Peyer's patch (tissue), 4 donors: Measurements from ENCODE around the gene GOLGA6D.

Experiments
- POLR2A ChIP-seq, 2 donors: fragments of 450-650 bp; IDR thresholded peaks; one replicate each; pipeline ENCODE4 v1.5.1; 2017; ENCODE audit warnings: antibody characterized with exemption in 2 of 2, mild to moderate bottlenecking in 2 of 2, moderate library complexity in 2 of 2
- TF ChIP-seq, protein P1 (sequence below), 6 experiments: fragments of 450-650 bp in 4 of 6; fragments of 200-600 bp in 2 of 6; sonication (generic) in 1 of 6; IDR thresholded peaks; one replicate each; pipeline ENCODE4 v1.5.1; 2017 to 2019; ENCODE audit warnings: antibody characterized with exemption in 6 of 6, mild to moderate bottlenecking in 3 of 6, moderate library complexity in 1 of 6

DNA sequence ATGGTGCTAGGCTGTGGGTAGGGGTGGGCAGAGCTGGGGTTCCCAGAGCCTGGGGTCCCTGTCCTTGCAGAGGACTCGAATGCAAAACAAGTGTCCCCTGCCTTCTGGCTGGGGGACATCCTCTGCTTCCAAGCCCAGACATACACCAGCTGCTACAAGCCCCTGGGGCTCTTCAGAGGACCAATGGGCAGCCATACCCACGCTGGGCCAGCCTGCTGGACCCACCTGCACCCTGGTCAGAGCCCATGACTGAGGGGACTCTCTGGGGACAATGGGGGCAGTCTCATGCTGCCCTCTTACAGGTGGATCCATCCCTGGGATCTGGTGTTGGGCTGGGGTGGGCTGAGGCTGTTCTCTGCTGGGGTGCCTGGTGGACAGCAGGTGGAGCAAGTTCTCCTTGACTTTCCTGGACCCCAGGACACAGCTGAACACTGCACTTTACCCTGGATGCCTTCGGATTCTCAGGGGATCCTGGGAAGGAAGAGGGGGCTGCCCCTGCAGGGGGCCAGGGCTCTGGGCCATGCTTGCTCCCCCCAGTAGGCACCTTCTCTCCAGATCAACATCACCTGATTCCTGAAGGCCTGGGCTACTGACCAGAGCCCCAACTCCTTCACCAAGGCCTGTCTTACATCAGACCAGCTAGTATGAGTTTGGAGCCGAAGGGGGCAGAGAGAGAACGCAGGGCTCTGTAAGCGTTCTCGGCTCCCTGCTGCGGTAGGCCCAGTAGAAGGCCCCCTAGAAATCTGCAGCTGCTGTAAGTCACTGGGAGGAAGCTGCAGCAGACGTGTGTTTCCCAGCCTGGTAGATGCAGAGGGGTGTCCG, 46.1 kb downstream of the GOLGA6D start:
- TF ChIP-seq, protein P1, sequence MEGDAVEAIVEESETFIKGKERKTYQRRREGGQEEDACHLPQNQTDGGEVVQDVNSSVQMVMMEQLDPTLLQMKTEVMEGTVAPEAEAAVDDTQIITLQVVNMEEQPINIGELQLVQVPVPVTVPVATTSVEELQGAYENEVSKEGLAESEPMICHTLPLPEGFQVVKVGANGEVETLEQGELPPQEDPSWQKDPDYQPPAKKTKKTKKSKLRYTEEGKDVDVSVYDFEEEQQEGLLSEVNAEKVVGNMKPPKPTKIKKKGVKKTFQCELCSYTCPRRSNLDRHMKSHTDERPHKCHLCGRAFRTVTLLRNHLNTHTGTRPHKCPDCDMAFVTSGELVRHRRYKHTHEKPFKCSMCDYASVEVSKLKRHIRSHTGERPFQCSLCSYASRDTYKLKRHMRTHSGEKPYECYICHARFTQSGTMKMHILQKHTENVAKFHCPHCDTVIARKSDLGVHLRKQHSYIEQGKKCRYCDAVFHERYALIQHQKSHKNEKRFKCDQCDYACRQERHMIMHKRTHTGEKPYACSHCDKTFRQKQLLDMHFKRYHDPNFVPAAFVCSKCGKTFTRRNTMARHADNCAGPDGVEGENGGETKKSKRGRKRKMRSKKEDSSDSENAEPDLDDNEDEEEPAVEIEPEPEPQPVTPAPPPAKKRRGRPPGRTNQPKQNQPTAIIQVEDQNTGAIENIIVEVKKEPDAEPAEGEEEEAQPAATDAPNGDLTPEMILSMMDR (IDR thresholded peaks at IDR 0.05): no peak
- TF ChIP-seq POLR2A (IDR thresholded peaks at IDR 0.05): no peak
